ENCODE data around the gene FOSL1.

The FOSL1 gene

GRCh38 chr11:65882120-65883057 lies 17.8 kb downstream of the FOSL1 start:
- DNase-seq (ENCODE audit: low spot score), result no peak

GRCh38 chr11:65880844-65881421 lies 19.3 kb downstream of the FOSL1 start:
- no peak for DNase-seq (ENCODE audit: low spot score)

- DNase-seq (ENCODE audit: low spot score), result no peak
Observed at GRCh38 chr11:65880027-65880426, 20.2 kb downstream of the FOSL1 start.

- no peak for DNase-seq (ENCODE audit: low spot score)
Observed at GRCh38 chr11:65879617-65880016, 20.6 kb downstream of the FOSL1 start, which contains the start of gene CTSW. CTSW (plus strand) TSS chr11:65879837; CDS start chr11:65879855, 18 bp downstream.

GRCh38 chr11:65873318-65874156 lies 26.7 kb downstream of the FOSL1 start:
- DNase-seq (ENCODE audit: low spot score), result peak; percentile 94

- DNase-seq (ENCODE audit: low spot score), result no peak
Observed at GRCh38 chr11:65872586-65873317, 27.4 kb downstream of the FOSL1 start, which contains the start of gene EFEMP2. EFEMP2 (minus strand) TSS chr11:65872800; CDS start chr11:65872354, 446 bp downstream.

- DNase-seq (ENCODE audit: low spot score), result no peak
Observed at GRCh38 chr11:65871811-65872548, 28.2 kb downstream of the FOSL1 start.

- DNase-seq (ENCODE audit: low spot score), result no peak
Observed at GRCh38 chr11:65870706-65871681, 29.2 kb downstream of the FOSL1 start.

- no peak for DNase-seq (ENCODE audit: low spot score)
Observed at GRCh38 chr11:65870307-65870658, 29.9 kb downstream of the FOSL1 start.

- no peak for DNase-seq (ENCODE audit: low spot score)
Observed at GRCh38 chr11:65869643-65870306, 30.4 kb downstream of the FOSL1 start.

GRCh38 chr11:65868907-65869306 lies 31.3 kb downstream of the FOSL1 start:
- no peak for DNase-seq (ENCODE audit: low spot score)

- no peak for DNase-seq (ENCODE audit: low spot score)
Observed at GRCh38 chr11:65868076-65868667, 32.0 kb downstream of the FOSL1 start.

GRCh38 chr11:65867284-65868071 lies 32.7 kb downstream of the FOSL1 start:
- DNase-seq (ENCODE audit: low spot score), result no peak

GRCh38 chr11:65866509-65867283 lies 33.5 kb downstream of the FOSL1 start:
- no peak for DNase-seq (ENCODE audit: low spot score)

- DNase-seq (ENCODE audit: low spot score), result no peak
Observed at GRCh38 chr11:65865550-65866172, 34.5 kb downstream of the FOSL1 start.

- no peak for DNase-seq (ENCODE audit: low spot score)
Observed at GRCh38 chr11:65864706-65865471, 35.3 kb downstream of the FOSL1 start.

Measured in LoVo (cell line).